Panc1 (cell line): ENCODE measurements around the gene SEC22A.

Experiments used
- CTCF ChIP-seq: fragments of 450-650 bp; IDR thresholded peaks from 2 replicates; pipeline ENCODE4 v1.5.1; 2017; ENCODE audit warnings: mild to moderate bottlenecking
- POLR2AphosphoS5 ChIP-seq: IDR thresholded peaks from 2 replicates; pipeline ENCODE4 v1.6.1; 2012; ENCODE audit warnings: mild to moderate bottlenecking, low read depth, low read length, moderate library complexity
- SIN3A ChIP-seq: IDR thresholded peaks from 2 replicates; pipeline ENCODE4 v1.6.1; 2012; ENCODE audit warnings: low read depth, mild to moderate bottlenecking, low read length, moderate library complexity, borderline replicate concordance; ENCODE audit not compliant: insufficient read depth

- TF ChIP-seq POLR2AphosphoS5 (no peak), CTCF (no peak), SIN3A (no peak)
Observed at GRCh38 chr3:123246866-123247265, 45.1 kb downstream of the SEC22A start.
